Tibial nerve (tissue), 4 donors: ENCODE measurements around the gene FASLG.

Source experiments
- EP300 ChIP-seq, 2 donors: sonication (generic); formaldehyde crosslinking; IDR thresholded peaks; one replicate each; pipeline ENCODE4 v1.6.1; 2017; ENCODE audit warnings: antibody characterized with exemption in 2 of 2, mild to moderate bottlenecking in 1 of 2
- TF ChIP-seq, protein P1 (sequence below), 5 experiments: fragments of 200-600 bp in 3 of 5; fragments of 450-650 bp in 2 of 5; sonication (generic) in 3 of 5; IDR thresholded peaks; one replicate each; pipeline ENCODE4 v1.5.1; 2016 to 2019; ENCODE audit warnings: antibody characterized with exemption in 5 of 5, mild to moderate bottlenecking in 3 of 5, moderate library complexity in 2 of 5

DNA sequence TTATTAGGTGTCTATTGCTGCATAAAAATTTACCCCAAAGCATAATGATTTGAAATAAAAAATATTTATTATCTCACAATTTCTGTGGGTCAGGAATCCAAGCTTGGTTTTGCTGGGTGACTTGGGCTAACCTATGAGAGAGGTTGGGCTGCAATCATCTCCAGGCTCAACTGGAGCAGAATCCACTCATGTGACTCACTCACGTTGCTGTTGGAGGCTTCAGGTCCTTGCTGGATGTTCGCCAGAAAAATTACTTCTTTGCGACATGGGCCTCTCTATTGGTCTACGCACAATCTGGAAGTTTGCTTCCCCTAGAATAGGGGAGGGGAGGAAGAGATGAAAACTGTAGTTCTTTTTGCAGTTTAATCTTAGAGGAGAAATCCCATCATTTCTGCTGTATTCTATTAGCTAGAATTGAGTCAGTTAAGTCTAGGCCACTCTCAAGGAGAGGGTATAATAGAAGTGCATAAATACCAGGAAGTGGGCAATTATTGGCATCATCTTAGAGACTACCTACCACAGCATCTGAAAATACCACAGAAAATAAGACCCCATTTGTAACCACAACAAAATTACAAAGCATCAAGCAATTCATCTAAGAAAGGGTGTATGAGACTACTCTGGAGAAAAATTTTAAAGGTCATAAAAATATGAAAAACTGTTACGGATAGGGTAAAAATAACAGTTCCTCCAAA lies 5.7 kb upstream of the FASLG start:
- TF ChIP-seq EP300 (IDR thresholded peaks at IDR 0.05): no peak
- TF ChIP-seq, protein P1, sequence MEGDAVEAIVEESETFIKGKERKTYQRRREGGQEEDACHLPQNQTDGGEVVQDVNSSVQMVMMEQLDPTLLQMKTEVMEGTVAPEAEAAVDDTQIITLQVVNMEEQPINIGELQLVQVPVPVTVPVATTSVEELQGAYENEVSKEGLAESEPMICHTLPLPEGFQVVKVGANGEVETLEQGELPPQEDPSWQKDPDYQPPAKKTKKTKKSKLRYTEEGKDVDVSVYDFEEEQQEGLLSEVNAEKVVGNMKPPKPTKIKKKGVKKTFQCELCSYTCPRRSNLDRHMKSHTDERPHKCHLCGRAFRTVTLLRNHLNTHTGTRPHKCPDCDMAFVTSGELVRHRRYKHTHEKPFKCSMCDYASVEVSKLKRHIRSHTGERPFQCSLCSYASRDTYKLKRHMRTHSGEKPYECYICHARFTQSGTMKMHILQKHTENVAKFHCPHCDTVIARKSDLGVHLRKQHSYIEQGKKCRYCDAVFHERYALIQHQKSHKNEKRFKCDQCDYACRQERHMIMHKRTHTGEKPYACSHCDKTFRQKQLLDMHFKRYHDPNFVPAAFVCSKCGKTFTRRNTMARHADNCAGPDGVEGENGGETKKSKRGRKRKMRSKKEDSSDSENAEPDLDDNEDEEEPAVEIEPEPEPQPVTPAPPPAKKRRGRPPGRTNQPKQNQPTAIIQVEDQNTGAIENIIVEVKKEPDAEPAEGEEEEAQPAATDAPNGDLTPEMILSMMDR (IDR thresholded peaks at IDR 0.05): no peak
